Spinal cord (tissue), 10 donors: ENCODE results near the gene ZNF549. TPM values are rescaled to one million over a fixed set of nuclear protein-coding genes. Genes with fewer than 3 reads are reported as not detected.
"Not testable (repeated sequence)": the region's sequence is repeated elsewhere in the genome, so short reads cannot be mapped to it uniquely, and the experiment has no call there.

ENCODE experiments used
- DNase-seq, 6 donors: peaks; one replicate each; pipeline versions ENCODE4 v3.0.0 to v3.0.0-alpha.2; 2013 to 2015; ENCODE audit warnings: low spot score in 6 of 6, low read depth in 4 of 6
- H3K27ac ChIP-seq: one replicate; pipeline ENCODE4 v1.5.1; 2013; ENCODE audit warnings: low read depth, low read length, control low read depth
- H3K27me3 ChIP-seq: one replicate; pipeline ENCODE4 v1.6.1; 2013; ENCODE audit warnings: low read length; ENCODE audit not compliant: control insufficient read depth, insufficient read depth
- H3K36me3 ChIP-seq: one replicate; pipeline ENCODE4 v1.6.1; 2013; ENCODE audit warnings: low read length; ENCODE audit not compliant: control insufficient read depth, insufficient read depth
- H3K4me1 ChIP-seq: one replicate; pipeline ENCODE4 v1.6.1; 2013; ENCODE audit warnings: low read length; ENCODE audit not compliant: control insufficient read depth, insufficient read depth
- H3K4me3 ChIP-seq: one replicate; pipeline ENCODE4 v1.5.1; 2013; ENCODE audit warnings: low read depth, low read length, control low read depth
- H3K9me3 ChIP-seq: one replicate; pipeline ENCODE4 v1.6.1; 2013; ENCODE audit warnings: low read length; ENCODE audit not compliant: control insufficient read depth, insufficient read depth
- WGBS: methylation state at CpG from one replicate; pipeline ENCODE4 v1.1.5; 2013; ENCODE audit warnings: missing lambda C conversion rate; ENCODE audit not compliant: insufficient coverage; 5-methylcytosine and 5-hydroxymethylcytosine counted together
- long read RNA-seq, 4 donors: transcript quantifications; one replicate each; lab custom pipeline, GENCODE V29; 2026
- polyA plus RNA-seq, 2 donors: library from polyadenylated mRNA; unstranded; fragments of 120-200 nt; gene quantifications; one replicate each; pipeline ENCODE4 v1.2.1, GENCODE V29; 2013; ENCODE audit not compliant: insufficient read length in 2 of 2
- total RNA-seq, 2 donors: library from RNA; depleted of rRNA in 1 of 2; stranded (reverse); fragments of 120-200 nt in 1 of 2; fragments of >200 nt in 1 of 2; gene quantifications; one replicate each; pipeline versions ENCODE4 v1.2.3 to v1.2.4, GENCODE V29; 2013 to 2014
- donor health status: healthy.

The ZNF549 gene
- 10 to 100 TPM; 13.9 to 14.5 TPM for total RNA-seq
- polyA plus RNA-seq: 10 to 100 TPM; 12.6 to 17.2 TPM
- long read RNA-seq, donor 1, full-length matches to known transcripts: 4 of 4 reads
- long read RNA-seq, donor 1, partial matches to known transcripts: 0 of 4 reads
- long read RNA-seq, donor 1, other reads (novel, unspliced or antisense): 0 of 4 reads
- long read RNA-seq, donor 2, full-length matches to known transcripts: 2 of 2 reads
- long read RNA-seq, donor 2, partial matches to known transcripts: 0 of 2 reads
- long read RNA-seq, donor 2, other reads (novel, unspliced or antisense): 0 of 2 reads
- long read RNA-seq, donor 3, full-length matches to known transcripts: 2 of 2 reads
- long read RNA-seq, donor 3, partial matches to known transcripts: 0 of 2 reads
- long read RNA-seq, donor 3, other reads (novel, unspliced or antisense): 0 of 2 reads
- long read RNA-seq, donor 4, full-length matches to known transcripts: 2 of 2 reads
- long read RNA-seq, donor 4, partial matches to known transcripts: 0 of 2 reads
- long read RNA-seq, donor 4, other reads (novel, unspliced or antisense): 0 of 2 reads

DNA sequence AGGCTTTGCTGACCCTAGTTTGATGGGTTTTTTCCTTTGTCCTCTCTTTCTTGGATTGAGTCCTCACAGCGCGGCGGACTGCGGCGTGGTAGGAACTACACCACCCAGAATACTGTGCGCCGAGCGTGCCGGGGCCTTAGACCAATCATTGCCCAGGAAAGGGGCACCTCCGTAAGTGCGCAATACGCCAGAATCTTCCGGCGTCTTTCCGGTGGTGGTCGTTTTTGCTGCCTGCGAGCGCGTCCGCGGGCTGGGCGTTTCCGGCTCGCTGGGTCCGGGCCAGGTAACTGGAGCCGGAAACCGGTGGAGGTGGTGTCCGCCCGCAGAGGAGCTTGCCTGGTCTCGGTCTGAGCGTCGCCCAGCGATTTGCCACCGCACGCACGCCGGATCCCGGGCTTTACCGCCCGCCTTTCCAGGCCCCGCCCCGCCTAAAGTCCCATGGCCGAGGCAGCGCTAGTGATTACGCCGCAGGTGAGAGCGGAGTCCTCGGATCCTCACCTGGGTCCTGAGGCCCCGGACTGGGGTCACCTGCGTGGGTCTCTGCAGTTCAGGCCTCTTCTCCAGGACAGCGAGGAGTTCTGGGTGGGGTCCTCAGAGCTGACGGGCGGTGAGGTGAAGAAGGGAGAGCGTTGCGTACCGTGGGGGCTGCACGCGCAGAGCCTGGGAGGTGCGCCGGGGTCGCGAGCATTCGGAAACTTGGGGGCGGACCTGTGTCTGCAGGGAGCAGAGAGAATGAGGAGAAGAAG lies at the start of gene ZNF549:
TSS of gene ZNF549 (plus strand) at position 221 of the 746 bp plus-strand sequence. CDS start at position 439, 218 bp downstream.
- peak within 1 kb of the TSS; percentile 8 for H3K27ac ChIP-seq
- H3K27me3 ChIP-seq: no peaks in the 10 kb centered on the region
- H3K36me3 ChIP-seq: no peaks in the 10 kb centered on the region
- 0% methylated on average over 64 of the region's 64 CpGs for WGBS
- DNase-seq: peak; percentile 73 to 98 (median 86)
- no peaks in the 10 kb centered on the region for H3K9me3 ChIP-seq
- peak within 1 kb of the TSS; percentile 76 for H3K4me3 ChIP-seq
- H3K4me1 ChIP-seq: peaks cover 9% of the 10 kb centered on the region

DNA sequence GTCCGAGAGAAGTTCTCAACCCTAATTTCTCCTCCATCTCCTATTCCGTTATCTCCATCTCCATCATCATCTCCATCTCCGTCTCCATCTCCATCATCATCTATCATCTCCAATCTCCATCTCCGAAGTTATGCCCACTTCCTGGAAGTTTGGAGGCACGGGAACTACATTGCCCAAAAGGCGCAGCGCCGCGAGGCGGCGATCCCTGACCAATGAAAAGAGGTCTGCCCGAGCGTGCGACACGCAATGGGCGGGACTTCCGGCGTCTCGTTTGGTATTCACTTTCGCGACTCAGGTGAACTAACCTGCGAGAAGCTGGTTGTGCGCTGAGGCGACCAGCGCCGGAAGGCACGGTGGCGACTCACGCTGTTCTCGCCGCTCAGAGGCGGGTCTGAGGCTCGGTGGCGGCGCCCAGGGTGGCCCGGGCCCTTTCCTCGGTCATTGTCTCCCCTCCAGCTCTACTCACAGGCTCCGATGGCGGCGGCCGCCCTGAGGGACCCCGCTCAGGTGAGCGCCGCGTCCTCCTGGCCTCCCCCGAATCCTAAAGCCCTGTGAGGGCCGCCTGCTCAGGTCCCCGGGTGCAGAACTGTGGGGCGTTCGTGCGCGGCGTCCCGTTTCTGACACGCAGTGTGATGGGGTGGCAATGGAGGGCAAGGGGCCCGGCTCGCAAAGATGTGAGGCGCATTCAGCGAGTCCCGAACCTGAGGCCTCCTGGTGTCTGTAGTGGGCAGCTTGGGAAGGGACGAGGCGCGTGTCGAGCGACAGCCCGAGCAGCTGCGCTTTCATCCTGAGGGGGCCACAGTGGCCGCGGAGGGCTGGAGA lies 39.5 kb upstream of the ZNF549 start, which contains the start of gene ZNF419:
TSS of gene ZNF419 (plus strand) at position 274 of the 822 bp plus-strand sequence. CDS start at position 475, 201 bp downstream.
- H3K27ac ChIP-seq, H3K27me3 ChIP-seq, H3K9me3 ChIP-seq, H3K4me1 ChIP-seq: not testable (repeated sequence)
- H3K36me3 ChIP-seq: peaks cover 22% of the 10 kb centered on the region
- under 1% methylated on average over 46 of the region's 69 CpGs for WGBS
- peak within 1 kb of the TSS; percentile 91 for H3K4me3 ChIP-seq
- peak; percentile 77 to 98 (median 87) for DNase-seq

DNA sequence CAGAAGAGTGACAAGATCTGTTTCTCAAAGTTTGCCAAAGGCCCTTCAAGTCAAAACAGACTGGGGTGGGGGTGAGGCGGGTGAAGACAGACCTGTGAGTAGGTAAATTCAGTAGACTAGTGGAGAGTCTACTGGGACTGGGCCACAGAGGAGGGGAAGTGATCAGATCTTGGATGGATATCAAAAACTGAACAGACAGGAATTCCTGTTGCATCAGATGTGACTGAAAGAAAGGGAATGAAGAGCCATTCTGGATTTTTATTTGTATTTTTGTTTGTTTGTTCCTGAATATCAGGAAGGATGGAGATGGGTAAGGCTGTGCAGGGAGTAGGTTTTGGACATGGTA lies 38.9 kb upstream of the ZNF549 start:
- peaks cover 23% of the 10 kb centered on the region for H3K36me3 ChIP-seq
- H3K4me1 ChIP-seq, H3K27me3 ChIP-seq, H3K27ac ChIP-seq, H3K9me3 ChIP-seq, DNase-seq: not testable (repeated sequence)
- no CpG with 5 or more reads among the region's 1 CpG for WGBS
- peak overlapping the region; percentile 1 for H3K4me3 ChIP-seq

DNA sequence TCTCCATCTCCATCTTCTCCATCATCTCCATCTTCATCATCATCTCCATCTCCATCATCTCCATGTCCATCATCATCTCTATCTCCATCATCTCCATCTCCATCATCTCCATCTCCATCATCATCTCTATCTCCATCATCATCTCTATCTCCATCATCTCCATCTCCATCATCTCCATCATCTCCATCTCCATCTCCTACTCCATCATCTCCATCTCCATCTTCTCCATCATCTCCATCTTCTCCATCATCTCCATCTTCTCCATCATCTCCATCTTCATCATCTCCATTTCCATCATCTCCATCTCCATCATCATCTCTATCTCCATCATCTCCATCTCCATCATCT lies 27.9 kb upstream of the ZNF549 start:
- H3K36me3 ChIP-seq: peaks cover 14% of the 10 kb centered on the region
- not testable (repeated sequence) for DNase-seq, H3K27ac ChIP-seq, H3K4me1 ChIP-seq, H3K27me3 ChIP-seq, H3K9me3 ChIP-seq, H3K4me3 ChIP-seq

DNA sequence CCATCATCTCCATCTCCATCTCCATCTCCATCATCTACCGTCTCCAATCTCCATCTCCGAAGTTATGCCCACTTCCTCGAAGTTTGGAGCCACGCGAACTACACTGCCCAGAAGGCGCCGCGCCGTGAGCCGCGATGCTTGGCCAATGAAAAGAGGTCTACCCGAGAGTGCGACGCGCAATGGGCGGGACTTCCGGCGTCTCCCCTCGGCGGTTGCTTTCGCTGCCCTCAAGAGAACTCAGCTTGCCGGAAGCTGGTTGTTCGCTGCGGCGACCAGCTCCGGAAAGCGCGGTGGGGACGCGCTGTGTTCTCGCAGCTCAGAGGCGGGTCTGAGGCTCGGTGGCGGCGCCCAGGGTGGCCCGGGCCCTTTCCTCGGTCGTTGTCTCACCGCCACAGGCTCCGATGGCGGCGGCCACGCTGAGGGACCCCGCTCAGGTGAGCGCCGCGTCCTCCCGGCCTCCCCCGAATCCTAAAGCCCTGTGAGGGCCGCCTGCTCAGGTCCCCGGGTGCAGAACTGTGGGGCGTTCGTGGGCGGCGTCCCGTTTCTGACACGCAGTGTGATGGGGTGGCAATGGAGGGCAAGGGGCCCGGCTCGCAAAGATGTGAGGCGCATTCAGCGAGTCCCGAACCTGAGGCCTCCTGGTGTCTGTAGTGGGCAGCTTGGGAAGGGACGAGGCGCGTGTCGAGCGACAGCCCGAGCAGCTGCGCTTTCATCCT lies 27.3 kb upstream of the ZNF549 start, which contains the start of gene ZNF773:
TSS of gene ZNF773 (plus strand) at position 259 of the 716 bp plus-strand sequence. CDS start at position 402, 143 bp downstream.
- peaks cover 14% of the 10 kb centered on the region for H3K36me3 ChIP-seq
- H3K27ac ChIP-seq, H3K27me3 ChIP-seq, H3K4me1 ChIP-seq, H3K9me3 ChIP-seq: not testable (repeated sequence)
- peak within 1 kb of the TSS; percentile 64 for H3K4me3 ChIP-seq
- peak; percentile 84 to 99 (median 92) for DNase-seq
- under 1% methylated on average over 49 of the region's 69 CpGs for WGBS

DNA sequence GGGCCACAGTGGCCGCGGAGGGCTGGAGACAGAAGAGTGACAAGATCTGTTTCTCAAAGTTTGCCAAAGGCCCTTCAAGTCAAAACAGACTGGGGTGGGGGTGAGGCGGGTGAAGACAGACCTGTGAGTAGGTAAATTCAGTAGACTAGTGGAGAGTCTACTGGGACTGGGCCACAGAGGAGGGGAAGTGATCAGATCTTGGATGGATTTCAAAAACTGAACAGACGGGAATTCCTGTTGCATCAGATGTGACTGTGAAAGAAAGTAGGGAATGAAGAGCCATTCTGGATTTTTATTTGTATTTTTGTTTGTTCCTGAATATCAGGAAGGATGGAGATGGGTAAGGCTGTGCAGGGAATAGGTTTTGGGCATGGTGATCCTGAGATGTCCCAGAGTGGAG lies 26.8 kb upstream of the ZNF549 start:
- H3K4me1 ChIP-seq, H3K27ac ChIP-seq, H3K9me3 ChIP-seq, H3K27me3 ChIP-seq: not testable (repeated sequence)
- 8% methylated on average over 1 of the region's 4 CpGs for WGBS
- DNase-seq: peak in 1 of 6 donors; percentile 21
- Histone ChIP-seq H3K4me3 (peak overlapping the region; percentile 4), H3K36me3 (peaks cover 17% of the 10 kb centered on the region)

DNA sequence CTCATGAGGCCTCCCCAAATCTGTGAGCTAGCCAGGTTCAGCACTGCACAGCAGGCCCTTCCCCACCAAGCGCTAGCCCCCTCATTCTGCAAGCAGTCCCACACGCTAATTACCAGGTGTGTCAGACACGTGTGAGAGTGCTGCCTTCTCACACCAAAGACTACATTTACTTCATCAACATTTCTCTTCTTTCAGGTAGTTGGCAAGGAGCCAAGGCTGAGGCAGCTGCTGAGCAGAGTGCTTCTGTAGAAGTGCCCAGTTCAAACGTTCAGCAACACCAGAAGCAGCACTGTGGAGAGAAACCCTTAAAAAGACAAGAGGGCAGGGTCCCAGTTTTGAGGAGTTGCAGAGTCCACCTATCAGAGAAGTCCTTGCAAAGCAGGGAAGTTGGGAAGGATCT lies 21.0 kb upstream of the ZNF549 start:
- no peaks in the 10 kb centered on the region for H3K27me3 ChIP-seq
- H3K9me3 ChIP-seq: no peaks in the 10 kb centered on the region
- no peak for DNase-seq
- no peak overlapping the region for H3K27ac ChIP-seq
- H3K4me3 ChIP-seq: no peak overlapping the region
- H3K4me1 ChIP-seq: peaks cover under 1% of the 10 kb centered on the region
- H3K36me3 ChIP-seq: peaks cover 41% of the 10 kb centered on the region
- 80% methylated on average over 3 of the region's 4 CpGs for WGBS

DNA sequence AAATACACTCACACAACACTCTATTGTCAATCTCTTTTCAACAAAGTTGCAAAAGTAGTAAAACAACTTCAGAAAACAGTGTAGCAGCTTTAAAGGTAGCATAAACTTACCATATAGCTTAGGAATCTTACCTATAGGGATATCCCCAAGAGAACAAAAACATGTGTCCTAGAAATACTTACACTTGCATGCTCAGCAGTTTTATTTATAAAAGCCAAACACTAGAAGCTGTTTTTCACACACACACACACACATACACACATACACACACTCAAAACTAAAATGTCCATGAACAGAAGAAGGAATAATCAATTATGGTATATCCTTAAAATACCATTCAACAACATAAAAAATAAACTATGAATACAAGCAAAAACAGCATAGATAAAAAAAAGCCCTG lies 15.7 kb upstream of the ZNF549 start:
- Histone ChIP-seq H3K27me3 (no peaks in the 10 kb centered on the region), H3K27ac (no peak overlapping the region), H3K9me3 (peaks cover 8% of the 10 kb centered on the region), H3K36me3 (peaks cover 21% of the 10 kb centered on the region), H3K4me3 (no peak overlapping the region), H3K4me1 (no peaks in the 10 kb centered on the region)
- DNase-seq: no peak

DNA sequence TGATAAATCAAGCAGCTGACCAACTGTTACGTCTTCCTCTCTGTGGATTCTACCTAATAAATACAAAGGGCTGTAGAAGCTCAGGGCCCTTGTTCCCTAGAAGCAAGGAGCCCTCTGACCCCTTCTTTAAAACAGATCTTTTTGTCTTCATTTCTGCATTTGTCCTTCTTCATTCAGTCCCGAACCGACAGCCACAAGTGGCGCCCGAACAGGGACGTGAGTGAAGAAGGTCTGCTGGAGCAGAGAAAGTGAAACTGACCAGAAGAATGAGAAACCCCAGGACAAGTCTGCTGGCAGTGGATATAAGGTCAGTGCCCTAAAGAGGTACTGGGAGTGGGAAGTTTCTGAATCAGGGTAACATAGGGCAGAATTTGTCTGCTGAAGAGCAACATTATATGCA lies 14.3 kb upstream of the ZNF549 start:
- Histone ChIP-seq H3K27ac (no peak overlapping the region), H3K36me3 (peaks cover 11% of the 10 kb centered on the region)
- 93% methylated on average over 6 of the region's 6 CpGs for WGBS

More for the DNA sequence above, 14.3 kb upstream of the ZNF549 start:
- H3K9me3 ChIP-seq: peaks cover 8% of the 10 kb centered on the region
- H3K4me3 ChIP-seq: no peak overlapping the region
- no peaks in the 10 kb centered on the region for H3K4me1 ChIP-seq
- H3K27me3 ChIP-seq: no peaks in the 10 kb centered on the region
- peak in 1 of 6 donors; percentile 10 for DNase-seq
